T-helper 9 cell (primary cell): ENCODE measurements around the gene ARHGAP18.

ENCODE experiments used
- DNase-seq: peaks from one replicate; pipeline ENCODE4 v3.0.0-alpha.2; 2020

ARHGAP18 gene

DNA sequence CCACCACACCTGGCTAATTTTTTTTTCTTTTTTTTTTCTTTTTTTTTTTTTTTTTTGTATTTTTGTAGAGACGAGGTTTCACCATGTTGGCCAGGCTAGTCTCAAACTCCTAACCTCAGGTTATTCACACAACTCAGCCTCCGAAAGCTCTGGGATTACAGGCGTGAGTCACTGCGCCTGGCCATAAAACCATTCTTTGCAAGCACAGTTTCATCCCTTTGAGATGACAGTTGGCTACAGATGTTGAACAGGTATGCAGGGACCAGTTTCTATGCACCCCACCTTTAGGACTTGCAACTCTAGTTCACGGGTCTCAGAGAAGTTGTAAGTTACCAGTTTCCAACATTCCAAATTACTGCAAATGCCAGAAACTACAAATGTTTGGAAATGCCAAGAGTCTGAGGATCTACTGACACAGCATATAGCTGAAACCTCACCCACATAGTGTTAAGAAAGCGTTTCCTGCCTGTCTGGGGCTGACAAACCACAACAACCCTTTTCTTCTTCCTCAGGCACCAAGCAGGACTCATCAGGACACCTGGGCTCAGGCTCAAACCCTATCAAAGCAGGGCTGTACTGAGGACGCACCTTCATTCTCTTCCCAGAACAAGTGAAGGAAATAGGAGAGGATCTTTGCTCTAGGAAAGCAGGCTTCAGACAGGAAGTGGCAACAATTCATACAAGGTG is 22.9 kb downstream of the ARHGAP18 start:
- peak; percentile 21 for DNase-seq

DNA sequence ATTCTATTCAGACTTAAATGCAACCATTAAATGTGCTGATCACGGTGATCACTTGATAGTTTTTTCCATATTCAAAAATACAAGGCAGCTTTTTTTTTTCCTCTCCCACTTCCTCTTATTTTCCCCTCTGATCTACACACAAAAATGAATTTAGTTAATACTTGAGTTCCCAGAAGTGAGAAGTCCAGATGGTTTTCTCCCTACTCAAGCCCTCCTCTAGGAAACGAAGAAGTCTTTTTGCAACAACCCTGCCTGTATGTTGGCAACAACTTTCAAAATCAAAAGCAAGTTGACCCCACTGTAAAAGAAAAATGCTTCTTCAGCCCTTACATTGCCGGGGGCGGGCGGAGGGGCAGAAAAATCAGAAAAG is 24.3 kb downstream of the ARHGAP18 start:
- no peak for DNase-seq

DNA sequence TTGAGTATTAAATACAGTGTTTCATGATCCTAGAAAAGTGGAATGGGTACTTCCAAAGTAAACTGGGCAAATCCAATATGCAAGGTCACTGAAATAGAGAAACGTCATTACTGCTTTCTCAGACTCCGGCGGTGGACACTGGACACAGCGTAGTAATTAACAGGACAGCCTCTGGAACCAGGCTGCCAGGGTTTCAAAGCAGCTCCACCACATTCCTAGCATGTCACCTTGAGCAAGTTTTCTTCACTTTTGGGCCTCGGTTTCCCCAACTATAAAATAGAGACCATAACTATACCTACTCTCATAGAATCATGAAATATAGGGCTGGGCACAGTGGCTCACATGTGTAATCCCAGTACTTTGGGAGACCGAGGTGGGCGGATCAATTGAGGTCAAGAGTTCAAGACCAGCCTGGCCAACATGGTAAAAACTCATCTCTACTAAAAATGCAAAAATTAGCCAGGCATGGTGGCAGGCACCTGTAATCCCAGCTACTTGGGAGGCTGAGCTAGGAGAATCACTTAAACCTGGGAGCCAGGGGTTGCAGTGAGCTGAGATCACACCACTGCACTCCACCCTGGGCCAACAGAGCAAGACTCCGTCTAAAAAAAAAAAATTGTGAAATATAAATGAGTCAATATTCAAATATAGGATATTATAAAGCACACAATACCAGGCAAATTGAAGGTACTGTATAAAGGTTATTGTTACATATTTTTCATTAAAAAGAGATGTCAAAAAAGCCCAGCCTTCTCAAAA is 24.9 kb downstream of the ARHGAP18 start:
- DNase-seq = no peak

DNA sequence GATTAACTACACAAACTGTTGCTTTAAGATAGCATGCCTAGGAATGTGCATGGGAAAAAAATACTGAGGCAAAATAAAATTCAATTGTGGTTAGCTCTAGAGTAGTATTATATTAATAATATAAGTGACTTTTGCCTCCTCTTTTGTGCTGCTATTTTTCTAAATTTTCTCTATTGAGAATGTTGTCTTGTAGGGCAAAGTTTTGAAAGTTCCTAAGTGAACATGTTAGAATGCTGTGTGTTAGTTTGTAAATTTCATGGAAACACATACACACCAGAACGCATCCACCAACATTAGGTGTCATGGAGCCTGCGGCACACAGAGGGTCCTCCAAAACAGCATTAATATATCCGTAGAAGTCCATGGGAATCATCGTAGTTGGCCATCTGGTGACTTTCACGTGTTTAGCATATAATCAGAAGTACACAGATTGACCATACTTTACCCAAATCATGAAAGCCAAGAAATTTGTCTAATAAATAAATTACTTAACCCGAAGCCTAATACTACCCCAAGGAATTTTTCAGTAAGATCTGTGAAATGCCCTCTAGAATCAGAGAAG is 25.6 kb downstream of the ARHGAP18 start:
- no peak for DNase-seq

DNA sequence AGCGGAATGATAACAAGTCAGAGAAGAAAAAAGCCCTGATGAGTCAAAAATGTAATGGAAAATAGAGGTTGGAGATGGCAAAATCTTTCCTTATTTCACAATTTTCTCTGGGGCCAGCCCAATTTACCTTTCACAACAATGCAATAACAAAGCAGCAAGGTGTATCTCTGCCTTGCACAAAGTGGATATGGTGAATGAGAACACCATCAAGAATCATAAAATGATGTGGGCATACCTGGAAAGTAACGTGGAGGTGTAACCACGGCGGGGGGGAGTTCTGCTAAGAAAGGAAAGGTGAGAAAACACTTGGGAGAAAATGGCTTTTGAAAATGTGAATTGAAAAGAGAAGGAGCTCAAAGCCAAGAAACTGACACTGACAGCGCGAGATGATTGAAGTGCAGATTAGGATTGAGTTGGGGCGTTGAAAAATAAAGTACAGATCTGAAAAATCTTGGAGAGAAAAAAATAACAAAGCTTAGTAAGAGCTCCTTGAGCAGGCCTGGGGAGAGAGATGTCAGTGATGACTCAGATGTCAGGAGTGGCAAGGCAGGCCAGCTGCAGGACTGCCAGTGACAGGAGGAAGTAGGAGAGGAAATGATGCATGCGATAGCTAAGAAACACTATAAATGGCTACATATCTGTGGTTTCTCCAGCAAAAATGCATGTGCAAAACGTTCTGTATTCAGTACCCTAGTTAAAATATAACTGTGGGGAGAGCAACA is 26.2 kb downstream of the ARHGAP18 start:
- peak; percentile 45 for DNase-seq

GRCh38 chr6:129681913-129682205 is 28.1 kb downstream of the ARHGAP18 start:
- no peak for DNase-seq

GRCh38 chr6:129680633-129681032 is 29.3 kb downstream of the ARHGAP18 start:
- no peak for DNase-seq

DNA sequence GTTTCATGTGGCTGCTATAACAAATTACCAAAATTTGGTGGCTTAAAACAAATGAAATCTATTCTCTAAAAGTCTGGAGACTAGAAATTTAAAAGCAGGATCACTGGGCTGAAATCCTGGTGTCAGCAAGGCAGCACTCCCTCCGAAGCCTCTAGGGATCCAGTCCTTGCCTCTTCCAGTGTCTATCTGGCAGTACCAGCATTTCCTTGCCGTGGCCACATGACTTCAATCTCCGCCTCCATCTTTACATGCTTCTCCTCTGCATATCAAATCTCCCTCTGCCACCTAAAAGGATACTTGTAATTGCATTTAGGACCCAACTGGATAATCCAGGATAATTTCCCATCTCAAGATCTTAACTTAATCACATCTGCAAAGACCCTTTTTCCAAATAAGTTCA is 30.2 kb downstream of the ARHGAP18 start:
- DNase-seq = no peak

GRCh38 chr6:129679275-129679674 is 30.7 kb downstream of the ARHGAP18 start:
- no peak for DNase-seq

DNA sequence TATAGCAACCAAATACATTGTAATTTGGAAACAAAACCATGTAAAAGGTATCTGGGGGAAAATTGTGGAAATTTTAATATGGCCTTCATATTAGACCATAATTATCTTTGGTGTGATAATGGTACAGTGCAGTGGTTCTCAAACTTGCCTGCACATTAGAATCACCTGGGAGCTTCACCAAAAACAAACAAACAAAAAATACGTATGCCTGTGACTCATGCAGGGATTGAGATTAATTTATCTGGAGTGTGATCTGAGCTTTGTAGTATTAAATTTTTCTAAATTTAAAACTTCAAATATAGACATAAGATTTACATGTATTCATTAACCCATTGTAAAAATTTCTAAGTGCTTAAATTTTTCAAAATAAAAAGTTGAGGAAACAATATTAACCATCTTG is 31.5 kb downstream of the ARHGAP18 start:
- no peak for DNase-seq

DNA sequence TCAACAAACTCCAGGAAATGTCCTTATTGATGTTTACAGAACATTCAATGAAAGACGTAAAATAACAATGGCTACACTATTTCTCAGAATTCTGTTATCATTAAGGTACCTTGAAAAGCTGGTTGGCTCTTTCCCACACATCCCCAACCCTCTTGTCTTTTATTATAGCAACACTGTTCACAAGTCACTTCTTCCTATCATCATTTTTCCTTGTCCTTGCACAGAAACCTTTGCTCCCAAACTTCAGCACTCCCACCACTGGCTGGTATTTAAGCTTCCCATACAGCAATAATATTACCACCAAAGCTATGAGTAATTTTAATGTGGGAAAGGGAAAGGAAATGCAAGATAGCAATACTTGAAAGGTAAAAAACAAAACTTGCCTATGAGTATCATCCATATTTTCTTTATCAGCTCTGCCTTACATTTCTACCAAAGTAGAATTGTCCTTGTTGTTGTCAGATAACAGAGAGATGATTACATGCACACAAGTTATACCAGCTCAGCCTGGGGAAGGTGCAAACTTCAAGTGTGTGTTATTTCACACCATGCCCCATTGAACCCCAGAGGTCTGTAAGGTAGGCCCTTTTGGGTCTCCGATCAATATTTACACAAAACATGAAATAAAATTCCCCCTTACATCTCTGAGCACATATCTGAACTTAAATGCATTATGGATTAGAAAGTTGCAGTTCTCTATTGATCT is 32.2 kb downstream of the ARHGAP18 start:
- no peak for DNase-seq

DNA sequence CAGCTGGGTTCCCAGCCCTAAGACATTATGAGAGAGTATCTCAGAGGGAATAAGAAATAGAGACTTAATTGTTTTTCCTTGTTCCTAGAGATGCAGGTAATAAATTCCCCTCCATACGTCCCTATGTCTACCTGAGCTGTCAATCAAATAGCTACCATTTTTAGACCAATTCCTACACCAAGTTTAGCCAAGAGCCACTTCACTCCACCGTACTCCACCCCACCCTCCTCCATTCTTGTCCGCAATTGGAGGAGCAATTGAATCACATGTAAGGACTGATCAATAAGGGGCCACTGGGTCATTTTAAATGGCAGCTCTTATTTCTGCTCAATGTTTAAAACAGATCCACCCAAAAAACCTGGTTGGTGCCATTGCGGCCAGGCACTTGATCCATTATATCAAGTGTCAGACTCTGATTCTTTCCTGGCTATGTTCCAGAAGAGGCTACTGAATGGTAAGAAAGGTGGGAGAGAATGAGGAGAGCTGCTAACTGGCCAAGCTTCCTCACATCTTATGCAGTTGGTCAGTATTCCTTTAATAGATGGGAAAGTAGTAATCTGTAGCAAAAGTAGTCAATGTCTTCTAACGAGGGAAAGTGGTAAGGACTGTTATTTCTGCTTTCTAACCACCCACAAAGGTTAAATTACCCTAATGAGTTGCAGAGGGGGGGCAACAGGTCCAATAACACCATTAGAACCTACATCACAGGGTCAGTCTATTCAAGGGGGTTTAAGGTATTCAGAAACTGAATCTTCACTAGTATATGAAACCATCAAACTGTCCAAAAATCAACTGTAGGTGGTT is 34.1 kb downstream of the ARHGAP18 start:
- DNase-seq = no peak

GRCh38 chr6:129673748-129674147 is 36.2 kb downstream of the ARHGAP18 start:
- DNase-seq = no peak

- no peak for DNase-seq
These were observed 36.9 kb downstream of the ARHGAP18 start for GRCh38 chr6:129672881-129673631.

DNA sequence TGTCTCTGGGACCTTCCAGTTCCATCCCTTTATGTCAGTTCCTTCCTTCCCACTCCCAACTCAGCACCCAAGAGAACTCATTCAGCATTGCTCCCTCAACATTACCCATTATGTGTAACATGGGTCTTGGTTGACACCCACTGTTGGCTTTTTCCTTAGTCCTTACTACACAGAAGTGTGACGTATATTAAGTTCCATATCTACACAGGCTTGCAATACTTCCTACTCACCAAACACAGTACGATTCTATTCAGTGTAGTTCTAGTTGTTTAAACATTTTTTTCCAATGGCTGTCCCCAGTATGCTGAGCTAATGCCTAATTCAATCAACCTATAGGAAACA is 37.7 kb downstream of the ARHGAP18 start:
- no peak for DNase-seq

GRCh38 chr6:129671442-129672340 is 38.3 kb downstream of the ARHGAP18 start:
- peak; percentile 11 for DNase-seq

DNA sequence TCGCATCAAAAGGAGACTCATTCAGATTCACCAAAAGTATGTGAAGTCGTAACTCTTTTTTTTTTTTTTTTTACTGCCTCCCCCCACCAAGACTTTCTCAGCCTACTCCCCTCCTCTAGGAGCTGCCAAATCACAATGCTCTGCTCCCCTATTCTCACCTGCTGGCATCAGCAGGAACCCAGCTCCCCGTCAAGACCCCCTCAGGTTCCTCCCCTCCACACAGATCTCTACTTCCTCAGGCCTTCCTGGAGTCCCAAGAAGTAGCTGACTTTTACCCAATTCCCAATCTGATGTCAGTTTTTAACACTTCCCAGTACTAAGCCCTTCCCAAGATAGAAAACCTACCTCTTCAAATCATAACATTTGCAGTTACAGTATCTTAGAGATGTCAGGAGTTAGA is 39.3 kb downstream of the ARHGAP18 start:
- DNase-seq = no peak

GRCh38 chr6:129667621-129668020 is 42.4 kb downstream of the ARHGAP18 start:
- no peak for DNase-seq

DNA sequence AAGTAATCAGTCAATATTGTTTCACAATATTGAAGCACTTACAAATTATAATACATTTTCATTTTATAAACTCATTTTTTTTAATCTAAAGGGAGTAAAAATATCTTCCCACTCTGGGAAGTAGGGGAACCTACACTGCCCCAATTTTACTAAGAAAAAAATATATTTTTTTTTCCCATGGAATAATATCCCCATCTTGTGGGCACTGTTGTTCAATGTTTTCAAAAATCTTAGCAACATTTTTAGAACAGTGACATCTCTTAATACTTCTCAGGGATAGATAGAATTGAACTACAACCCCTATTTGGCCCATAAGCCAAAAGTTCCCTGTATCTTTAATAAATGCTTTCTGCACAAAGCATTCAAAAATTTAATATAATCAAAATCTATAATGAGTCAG is 42.9 kb downstream of the ARHGAP18 start:
- DNase-seq = no peak

GRCh38 chr6:129665555-129665954 is 44.4 kb downstream of the ARHGAP18 start:
- DNase-seq = no peak

- DNase-seq = no peak
These were observed 46.4 kb downstream of the ARHGAP18 start for GRCh38 chr6:129663531-129663930.
